ENCODE data around the gene CASK. TPM values are rescaled to one million over a fixed set of nuclear protein-coding genes. Genes with fewer than 3 reads are reported as not detected.
"Not testable (repeated sequence)": the region's sequence is repeated elsewhere in the genome, so short reads cannot be mapped to it uniquely, and the experiment has no call there.

CASK gene
- total RNA-seq, 2 donors from 2014 or later: 88.3 to 112 TPM

- ATAC-seq (no peak), DNase-seq (no peak)
- intact Hi-C loops (cut with DNase I, micrococcal nuclease): no loop called here
These were observed 250.7 kb downstream of the CASK start for GRCh38 chrX:41672643-41673042.

DNA sequence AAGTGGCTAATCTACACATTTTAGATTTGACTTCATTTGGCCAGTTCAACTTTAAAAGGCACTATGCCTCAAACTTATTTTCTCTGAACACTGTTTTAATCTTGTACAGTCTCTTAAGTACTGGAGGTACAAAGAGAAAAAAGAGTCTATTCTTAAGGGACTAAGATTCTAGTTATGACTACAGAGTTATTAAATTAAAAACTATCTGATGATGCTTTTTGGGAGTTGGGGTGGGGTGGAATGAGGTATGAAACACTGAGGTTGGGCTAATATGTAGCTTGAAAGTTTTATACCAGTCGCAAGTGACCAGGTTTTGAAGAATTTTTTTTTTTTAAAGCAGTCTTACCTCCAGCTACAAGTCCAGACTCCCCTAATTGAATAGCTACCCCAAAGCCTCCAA lies 252.3 kb downstream of the CASK start:
- intact Hi-C loops (cut with DNase I, micrococcal nuclease): no loop called here
- no peak for ATAC-seq
- no peak for DNase-seq

- no peak for ATAC-seq
- no peak for DNase-seq
- intact Hi-C loops (cut with DNase I, micrococcal nuclease): no loop called here
These were observed 253.2 kb downstream of the CASK start for GRCh38 chrX:41670112-41670511.

DNA sequence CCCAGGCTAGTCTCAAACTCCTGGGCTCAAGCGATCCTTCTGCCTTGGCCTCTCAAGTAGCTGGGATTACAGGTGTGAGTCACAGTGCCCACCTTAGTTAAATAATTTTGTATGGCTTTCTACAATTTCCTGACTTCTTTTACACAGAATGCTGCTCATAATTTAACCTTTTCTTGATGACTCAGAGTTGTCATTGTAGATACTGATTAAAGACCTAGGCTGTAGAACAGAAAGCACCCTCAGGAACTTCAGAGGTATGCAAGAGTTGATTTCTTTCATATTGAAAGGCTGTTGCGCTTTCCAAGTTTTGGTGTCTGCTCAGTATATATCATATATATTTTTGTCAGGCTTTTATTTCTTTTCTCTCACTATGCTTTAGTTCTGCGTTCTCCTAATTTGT lies 255.7 kb downstream of the CASK start:
- intact Hi-C loops (cut with DNase I, micrococcal nuclease): no loop called here

GRCh38 chrX:41666251-41666650 lies 257.1 kb downstream of the CASK start:
- intact Hi-C loops (cut with DNase I, micrococcal nuclease): no loop called here
- DNase-seq: no peak
- ATAC-seq: no peak

More for the DNA sequence above, 255.7 kb downstream of the CASK start:
- no peak for DNase-seq
- no peak for ATAC-seq

- intact Hi-C loops (cut with DNase I, micrococcal nuclease): no loop called here
- ATAC-seq (no peak), DNase-seq (no peak)
These were observed 257.7 kb downstream of the CASK start for GRCh38 chrX:41665686-41666085.

DNA sequence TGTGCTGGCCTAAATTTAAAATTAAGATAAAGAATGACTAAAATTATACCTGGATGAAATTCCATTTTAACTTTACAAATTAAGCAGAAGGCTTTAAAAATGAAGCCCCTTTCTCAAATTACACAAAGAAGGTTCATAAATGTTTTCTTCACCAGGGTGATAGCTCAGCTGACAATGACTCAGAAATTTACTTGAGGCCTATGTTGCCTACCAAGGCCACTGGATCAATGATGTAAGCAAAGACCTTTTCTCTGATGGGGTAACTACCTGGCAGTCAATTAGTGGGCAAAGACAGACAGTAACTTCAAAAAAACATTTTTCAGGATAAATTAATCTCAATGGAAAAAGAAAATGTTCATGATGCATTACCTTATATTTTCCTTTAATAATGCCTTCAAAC lies 258.4 kb downstream of the CASK start:
- intact Hi-C loops (cut with DNase I, micrococcal nuclease): no loop called here
- DNase-seq (no peak), ATAC-seq (no peak)

GRCh38 chrX:41664375-41664901 lies 258.9 kb downstream of the CASK start:
- ATAC-seq (no peak), DNase-seq (no peak)

DNA sequence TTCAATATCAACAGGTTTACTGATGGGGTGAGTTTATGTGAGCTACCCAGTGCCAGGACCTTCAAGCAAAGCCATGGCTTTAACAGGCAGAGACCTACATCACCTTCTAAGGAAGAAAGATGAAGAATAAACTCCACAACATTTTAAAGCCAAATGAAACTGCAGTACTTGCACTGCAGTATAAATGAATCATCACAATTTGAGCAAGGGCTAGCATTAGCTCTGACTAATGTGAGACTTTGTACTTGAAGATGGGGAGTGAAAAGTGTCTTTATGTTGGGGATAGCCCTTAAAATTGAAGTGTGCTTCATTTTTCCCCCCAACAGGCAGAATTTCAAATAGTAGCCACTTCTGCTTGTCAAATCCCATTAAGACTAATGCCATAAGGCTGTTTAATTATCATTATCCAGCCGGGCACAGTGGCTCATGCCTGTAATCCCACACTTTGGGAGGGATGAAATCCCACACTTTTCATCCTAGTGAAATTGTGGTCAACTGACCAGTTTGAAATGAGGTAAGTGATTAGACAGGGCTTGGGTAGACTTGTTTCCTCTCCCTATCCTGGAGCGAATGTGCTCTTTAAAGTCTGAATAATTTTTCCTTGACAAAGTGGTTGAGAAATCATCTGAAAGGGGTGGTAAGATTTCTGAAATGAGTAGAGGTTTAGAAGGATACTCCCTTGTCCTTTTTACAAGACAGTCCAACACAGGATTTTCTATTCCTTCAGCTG lies 261.8 kb downstream of the CASK start:
- ATAC-seq: no peak
- intact Hi-C loops (cut with DNase I, micrococcal nuclease): no loop called here
- no peak for DNase-seq

More at GRCh38 chrX:41664375-41664901, 258.9 kb downstream of the CASK start:
- intact Hi-C loops (cut with DNase I, micrococcal nuclease): no loop called here

- intact Hi-C loops (cut with DNase I, micrococcal nuclease): no loop called here
- ATAC-seq (no peak), DNase-seq (no peak)
These were observed 267.7 kb downstream of the CASK start for GRCh38 chrX:41655631-41656030.

GRCh38 chrX:41655101-41655500 lies 268.3 kb downstream of the CASK start:
- DNase-seq: no peak
- intact Hi-C loops (cut with DNase I, micrococcal nuclease): no loop called here
- ATAC-seq: no peak

GRCh38 chrX:41653125-41653524 lies 270.2 kb downstream of the CASK start:
- no peak for DNase-seq
- ATAC-seq: no peak
- intact Hi-C loops (cut with DNase I, micrococcal nuclease): no loop called here

DNA sequence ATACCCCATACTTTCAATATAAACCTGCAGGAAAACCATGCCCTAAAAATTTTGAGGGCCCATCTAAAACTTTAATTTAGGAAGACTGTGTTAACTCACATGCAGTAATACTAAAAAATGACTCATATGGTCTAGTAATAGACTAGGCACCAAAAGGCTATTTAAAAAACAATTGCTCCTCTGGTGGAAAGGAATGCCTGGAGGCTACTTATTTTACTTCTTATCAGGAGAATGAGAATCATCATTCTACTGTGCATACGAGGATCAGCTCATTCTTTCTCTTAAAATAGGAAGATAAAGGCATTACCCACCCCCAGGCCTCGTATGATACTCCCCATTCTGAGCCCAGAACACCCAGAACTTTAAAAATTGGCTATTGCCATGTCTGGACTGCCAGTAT lies 277.2 kb downstream of the CASK start:
- intact Hi-C loops (cut with DNase I, micrococcal nuclease); DNase-seq: not testable (repeated sequence)

GRCh38 chrX:41634284-41634683 lies 289.1 kb downstream of the CASK start:
- intact Hi-C loops (cut with DNase I, micrococcal nuclease): no loop called here
- no peak for DNase-seq
- no peak for ATAC-seq

More for the DNA sequence above, 277.2 kb downstream of the CASK start:
- ATAC-seq: not testable (repeated sequence)

DNA sequence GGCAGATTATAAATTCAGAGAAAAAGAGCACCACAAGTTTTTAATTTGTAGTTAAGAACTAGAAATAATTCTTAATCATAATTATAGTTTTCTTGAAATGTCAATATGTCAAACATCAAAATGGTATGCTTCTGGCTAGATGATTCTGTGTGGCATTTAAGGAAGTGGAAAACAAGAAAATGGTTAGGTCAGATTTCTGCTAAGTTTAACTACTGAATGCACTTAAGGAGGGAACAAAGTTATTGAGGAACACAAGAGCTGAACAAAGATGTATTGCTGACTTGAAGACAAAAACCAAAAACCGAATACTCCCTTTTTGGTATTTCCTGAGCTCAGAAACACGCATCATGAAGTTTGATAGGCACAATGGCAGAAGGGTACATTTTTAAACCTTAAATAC lies 293.3 kb downstream of the CASK start:
- no peak for DNase-seq
- intact Hi-C loops (cut with DNase I, micrococcal nuclease): no loop called here
- ATAC-seq: no peak

- intact Hi-C loops (cut with DNase I, micrococcal nuclease): no loop called here
- DNase-seq: no peak
- no peak for ATAC-seq
These were observed 293.8 kb downstream of the CASK start for GRCh38 chrX:41629539-41629938.

DNA sequence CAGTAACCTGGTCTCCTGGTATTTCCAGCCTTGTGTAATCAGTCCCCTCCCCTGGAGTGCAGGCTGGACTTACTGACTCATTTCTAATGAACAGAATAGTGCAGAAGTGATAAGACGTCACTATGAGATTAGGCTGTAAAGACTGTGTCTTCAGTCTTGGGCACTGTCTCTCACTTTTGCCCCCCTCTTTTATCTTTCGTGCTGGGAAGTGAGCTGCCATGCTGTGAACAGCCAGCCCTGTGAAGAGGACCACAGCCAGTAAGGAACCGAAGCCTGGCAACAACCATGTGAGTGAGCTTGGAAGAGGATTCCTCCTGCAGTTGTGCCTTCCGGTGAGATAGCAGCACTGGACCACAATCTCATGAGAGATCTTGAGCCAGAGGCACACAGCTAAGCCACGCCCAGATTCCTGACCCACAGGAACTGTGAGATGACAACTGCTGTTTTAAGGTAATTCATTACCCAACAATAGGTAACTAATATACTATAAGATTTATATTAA lies 302.1 kb downstream of the CASK start:
- intact Hi-C loops (cut with DNase I, micrococcal nuclease): no loop called here
- no peak for ATAC-seq
- no peak for DNase-seq

GRCh38 chrX:41619221-41619620 lies 304.1 kb downstream of the CASK start:
- ATAC-seq: no peak

GRCh38 chrX:41616935-41617334 lies 306.4 kb downstream of the CASK start:
- no peak for ATAC-seq
- intact Hi-C loops (cut with DNase I, micrococcal nuclease): no loop called here
- no peak for DNase-seq

More at GRCh38 chrX:41619221-41619620, 304.1 kb downstream of the CASK start:
- intact Hi-C loops (cut with DNase I, micrococcal nuclease): no loop called here
- DNase-seq: no peak

- no peak for DNase-seq
- intact Hi-C loops (cut with DNase I, micrococcal nuclease): no loop called here
- no peak for ATAC-seq
These were observed 307.1 kb downstream of the CASK start for GRCh38 chrX:41616255-41616654.

DNA sequence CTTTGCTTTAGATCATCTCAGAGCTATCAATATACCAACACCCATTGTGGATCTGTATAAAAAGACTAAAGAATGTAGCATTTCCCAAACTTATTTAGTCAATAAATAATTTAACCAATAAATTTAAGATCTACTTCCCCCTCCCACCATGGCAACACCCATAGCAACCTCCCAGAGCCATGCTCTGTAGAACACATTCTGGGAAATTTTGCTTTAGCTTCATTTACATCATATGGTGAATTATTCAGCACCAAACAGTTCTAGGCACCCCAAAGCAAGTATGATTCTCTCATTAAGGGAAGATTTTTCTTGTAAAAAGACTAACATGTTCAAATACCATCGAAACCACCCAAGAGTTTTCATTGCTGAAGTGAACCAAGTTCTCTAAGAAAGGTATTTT lies 315.1 kb downstream of the CASK start:
- intact Hi-C loops (cut with DNase I, micrococcal nuclease): no loop called here
- no peak for ATAC-seq
- DNase-seq: no peak

Data from left colon (tissue), 2 donors.